SKM-1 (cell line): Measurements from ENCODE around the gene TMEM169.
A peak's percentile ranks its signal among the peaks of the same experiment; 100 is the strongest.

Source experiments
- DNase-seq: peaks from one replicate; lab custom pipeline; 2025; ENCODE audit not compliant: unreplicated experiment; lab: John Stamatoyannopoulos, UW

TMEM169 gene, protein sequence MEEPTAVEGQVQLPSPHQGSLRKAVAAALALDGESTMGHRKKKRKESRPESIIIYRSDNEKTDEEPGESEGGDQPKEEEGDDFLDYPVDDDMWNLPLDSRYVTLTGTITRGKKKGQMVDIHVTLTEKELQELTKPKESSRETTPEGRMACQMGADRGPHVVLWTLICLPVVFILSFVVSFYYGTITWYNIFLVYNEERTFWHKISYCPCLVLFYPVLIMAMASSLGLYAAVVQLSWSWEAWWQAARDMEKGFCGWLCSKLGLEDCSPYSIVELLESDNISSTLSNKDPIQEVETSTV

GRCh38 chr2:216081487-216082116, at the start of gene TMEM169, which contains the start of gene PECR:
TMEM169 (plus strand) TSS chr2:216081919; CDS start chr2:216095964, 14,045 bp downstream.
PECR (minus strand) TSS chr2:216081809; CDS start chr2:216081741, 68 bp downstream.
- DNase-seq, result peak; percentile 37

DNA sequence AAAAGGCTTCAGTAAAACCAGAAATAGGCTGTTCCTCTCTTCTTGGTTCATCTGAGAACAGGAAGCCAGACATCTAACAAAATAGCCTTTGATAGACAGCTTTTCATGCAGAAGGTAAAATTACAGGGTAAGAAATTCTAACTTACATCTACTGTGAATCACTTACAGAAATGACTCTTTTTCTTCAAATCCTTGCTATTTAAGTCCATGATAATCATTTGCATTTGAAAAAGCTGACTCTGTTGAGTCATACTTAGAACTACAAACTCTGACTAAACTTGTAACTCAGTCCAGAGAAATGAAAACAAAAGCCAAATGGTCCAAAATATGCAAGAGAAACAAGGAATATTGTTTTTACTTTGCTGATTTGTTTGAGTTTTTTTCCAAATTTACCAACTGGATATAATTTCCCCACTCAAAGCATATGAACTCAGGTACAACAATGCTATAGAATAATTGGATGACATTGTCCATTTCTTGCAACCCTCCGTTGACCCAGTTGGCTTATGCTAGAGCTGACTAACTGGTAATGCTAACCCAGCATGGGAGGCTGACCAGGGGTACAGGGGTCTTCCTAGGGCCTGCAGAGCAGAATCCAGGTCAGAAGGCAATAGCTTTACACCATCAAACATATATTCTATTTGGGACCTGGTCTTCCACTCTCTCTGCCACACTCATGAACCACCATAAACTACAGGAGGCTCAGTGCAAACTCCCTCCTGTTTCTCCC, 49.6 kb upstream of the TMEM169 start:
- DNase-seq, result no peak

DNA sequence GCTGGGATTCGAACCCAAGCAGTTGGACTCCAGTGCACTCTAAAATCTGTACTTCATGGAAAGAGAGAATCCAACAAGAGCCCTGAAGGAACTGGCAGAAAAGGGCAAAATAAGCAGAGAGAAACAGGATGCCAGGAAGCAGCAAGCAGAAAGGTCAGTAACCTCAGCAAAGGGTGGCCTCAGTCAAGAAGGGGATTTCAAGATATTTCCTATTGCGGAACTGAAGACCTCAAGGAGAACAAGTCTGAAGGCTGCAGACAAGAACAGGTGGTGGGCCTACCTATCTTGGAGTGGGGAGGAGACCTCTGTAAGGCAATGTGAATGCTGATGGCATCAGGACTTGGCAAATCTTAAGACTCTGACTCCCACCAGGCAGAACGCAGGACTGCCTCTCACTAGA, 48.3 kb upstream of the TMEM169 start:
- no peak for DNase-seq

- no peak for DNase-seq
Observed at GRCh38 chr2:216034065-216034464, 47.7 kb upstream of the TMEM169 start.

DNA sequence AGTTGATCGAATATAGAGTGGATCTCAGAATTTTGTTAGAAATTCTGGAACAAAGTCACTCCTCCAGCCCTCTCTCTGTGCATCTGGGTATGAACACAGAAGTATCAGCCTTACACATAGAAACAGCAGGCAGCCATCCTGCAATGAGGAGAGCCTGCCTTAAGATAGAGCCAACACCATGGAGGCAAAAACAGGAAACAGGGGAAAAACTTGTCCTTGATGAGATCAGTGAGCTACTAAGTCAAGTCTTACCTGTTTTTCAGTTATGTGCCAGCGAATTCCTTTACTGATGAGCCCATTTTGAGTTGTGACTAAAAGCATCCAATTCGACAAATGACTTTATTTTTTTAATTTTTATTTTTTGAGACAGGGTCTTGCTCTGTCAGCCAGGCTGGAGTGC, 41.8 kb upstream of the TMEM169 start:
- DNase-seq, result no peak

GRCh38 chr2:216041438-216041837, 40.3 kb upstream of the TMEM169 start:
- no peak for DNase-seq

DNA sequence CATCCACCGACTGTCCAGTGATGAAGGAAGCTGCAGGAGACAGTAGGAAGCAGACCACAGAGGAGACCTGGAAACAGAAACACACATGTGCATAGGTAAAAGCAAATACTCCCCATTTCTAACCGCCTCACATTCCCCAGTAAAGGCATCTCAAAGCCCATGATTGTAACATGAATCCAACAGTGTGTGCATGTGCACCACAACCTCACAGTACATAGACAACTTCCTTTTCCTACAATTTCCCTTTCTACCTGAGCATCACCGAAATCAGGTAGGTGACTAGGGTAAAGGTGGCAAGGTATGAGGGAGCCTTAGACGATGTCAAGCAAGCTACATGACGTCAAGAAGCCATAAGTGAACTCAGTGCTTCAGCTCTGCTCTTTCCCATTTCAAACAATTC, 37.8 kb upstream of the TMEM169 start:
- no peak for DNase-seq

- DNase-seq, result no peak
Observed at GRCh38 chr2:216044883-216045486, 36.7 kb upstream of the TMEM169 start.

GRCh38 chr2:216047397-216047796, 34.3 kb upstream of the TMEM169 start:
- no peak for DNase-seq

DNA sequence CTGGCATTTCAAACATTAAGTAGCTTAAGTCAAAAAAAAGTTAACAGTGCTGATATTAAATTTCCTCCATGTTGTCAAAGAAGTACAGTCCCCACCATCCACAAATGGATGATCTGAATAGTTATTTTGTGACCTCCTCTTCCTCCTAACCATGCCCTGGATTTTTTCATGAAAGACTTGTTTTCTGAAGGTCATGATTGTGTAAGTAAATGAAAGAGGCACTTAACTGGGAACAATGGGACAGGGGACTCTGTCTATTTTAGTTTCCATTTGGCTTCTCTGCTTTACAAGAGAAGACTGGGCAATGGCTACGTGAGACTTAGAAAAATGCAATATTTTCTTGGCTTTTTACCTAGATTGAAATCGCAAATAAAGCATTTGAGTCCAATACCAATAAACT, 32.3 kb upstream of the TMEM169 start:
- no peak for DNase-seq

GRCh38 chr2:216051350-216051749, 30.4 kb upstream of the TMEM169 start:
- DNase-seq, result no peak

- DNase-seq, result no peak
Observed at GRCh38 chr2:216052420-216052819, 29.3 kb upstream of the TMEM169 start.

DNA sequence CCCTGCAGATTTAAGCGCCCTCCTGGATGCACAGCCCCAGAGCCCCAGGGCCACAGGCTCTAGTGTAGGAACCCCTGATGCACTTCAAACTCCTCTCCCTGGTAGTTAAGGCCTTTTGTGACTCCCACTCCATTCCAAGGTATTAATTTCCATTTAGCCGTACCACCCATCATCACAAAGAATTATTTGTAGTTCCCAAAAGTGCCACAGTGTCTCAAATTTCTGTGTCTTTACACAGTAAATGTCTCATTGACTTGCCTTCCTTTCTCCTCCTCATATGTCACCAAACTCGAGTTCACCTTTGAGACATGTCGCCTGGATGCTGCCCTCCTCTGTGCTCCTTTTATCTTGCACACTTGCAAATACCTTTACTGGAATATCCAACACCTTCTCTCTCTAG, 26.0 kb upstream of the TMEM169 start:
- DNase-seq, result no peak

GRCh38 chr2:216056739-216057138, 25.0 kb upstream of the TMEM169 start:
- DNase-seq, result no peak

DNA sequence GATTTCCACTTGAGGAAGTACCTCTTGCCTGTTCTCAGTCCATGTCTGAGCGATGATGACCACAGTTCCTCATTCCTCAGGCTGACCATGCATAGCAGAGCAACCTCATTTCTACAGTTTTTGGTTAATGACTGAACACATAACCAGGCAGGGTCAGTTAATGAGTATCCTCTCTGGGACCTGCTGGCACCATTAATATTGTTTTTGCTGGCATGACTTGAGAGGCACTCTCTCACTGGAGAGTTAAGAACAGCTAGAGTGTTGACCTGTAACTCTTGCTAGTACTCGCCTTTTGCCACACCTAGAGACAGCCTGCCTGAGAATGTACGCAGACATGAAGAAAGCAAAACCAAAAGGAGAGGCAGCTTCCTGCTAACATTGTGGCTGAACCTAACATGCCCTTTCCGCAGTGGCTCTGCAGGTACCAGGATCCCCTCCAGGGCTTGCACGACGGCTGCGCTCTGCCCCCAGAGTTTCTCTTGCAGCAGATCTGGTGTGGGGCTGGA, 24.0 kb upstream of the TMEM169 start:
- DNase-seq, result peak; percentile 74

DNA sequence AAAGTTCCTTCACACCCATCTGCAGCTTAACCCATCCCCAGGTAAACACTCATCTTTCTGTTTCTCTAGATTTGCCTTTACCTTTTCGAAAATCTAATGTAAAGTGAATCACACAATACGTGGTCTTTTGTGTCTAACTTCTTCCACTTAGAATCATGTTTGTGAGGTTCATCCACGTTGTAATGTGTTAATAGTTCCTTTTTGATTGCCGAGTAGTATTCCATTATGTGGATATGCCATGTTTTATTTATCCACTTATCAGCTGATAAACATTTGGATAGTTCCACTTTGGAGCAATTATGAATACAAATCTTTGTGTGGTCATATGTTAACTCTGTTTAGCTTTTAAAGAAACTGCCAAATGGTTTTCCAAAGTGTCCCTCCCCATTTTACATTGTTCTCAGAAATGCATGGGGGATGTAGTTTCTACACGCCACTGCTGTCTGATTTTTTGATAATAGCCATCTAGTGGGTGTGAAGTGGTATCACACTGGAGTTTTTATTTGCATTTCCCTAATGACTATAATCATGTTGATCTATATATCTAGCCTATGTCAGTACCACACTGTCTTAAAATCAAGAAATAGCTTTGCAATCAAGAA, 22.4 kb upstream of the TMEM169 start:
- no peak for DNase-seq

DNA sequence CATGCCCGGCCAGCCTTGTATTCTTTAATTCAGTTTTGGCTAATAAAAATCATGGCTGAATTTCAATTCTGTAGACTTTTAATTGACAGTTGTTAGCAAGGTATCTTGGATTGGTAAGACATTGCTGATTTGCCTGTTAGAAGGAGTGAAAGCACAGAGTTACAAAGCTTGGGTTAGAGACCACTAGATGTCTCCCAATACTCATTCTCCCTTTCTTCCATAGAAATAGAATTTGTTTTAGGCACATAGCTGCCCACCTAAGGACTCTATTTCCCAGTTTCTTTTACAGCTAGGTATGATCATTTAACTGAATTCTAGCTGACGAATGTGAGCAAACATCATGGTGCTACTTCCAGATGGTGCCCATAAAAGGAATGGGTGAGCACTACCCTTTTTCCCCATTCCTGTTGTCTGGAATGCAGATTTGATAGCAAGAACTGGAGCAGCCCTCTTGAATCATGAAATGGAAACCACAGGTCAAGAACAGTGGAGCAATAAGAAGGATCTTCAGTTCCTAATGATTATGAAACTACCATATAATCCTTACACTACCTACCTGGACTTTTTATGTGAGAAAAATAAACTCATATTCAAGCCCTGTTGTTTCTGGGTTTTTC, 17.6 kb upstream of the TMEM169 start:
- no peak for DNase-seq

GRCh38 chr2:216064665-216065064, 17.1 kb upstream of the TMEM169 start:
- DNase-seq, result no peak

- DNase-seq, result no peak
Observed at GRCh38 chr2:216066230-216066629, 15.5 kb upstream of the TMEM169 start.

GRCh38 chr2:216069028-216069427, 12.7 kb upstream of the TMEM169 start:
- no peak for DNase-seq

- DNase-seq, result no peak
Observed at GRCh38 chr2:216070195-216070594, 11.5 kb upstream of the TMEM169 start.
